GM10266 (cell line): ENCODE data around the gene FBXW4.

Experiments
- DNase-seq: peaks from one replicate; pipeline ENCODE4 v3.0.0; 2012; ENCODE audit errors: extremely low spot score
- TF ChIP-seq, protein P1 (sequence below): IDR thresholded peaks from 2 replicates; pipeline ENCODE4 v1.5.1; 2012; ENCODE audit warnings: mild to moderate bottlenecking, low read depth; ENCODE audit not compliant: control insufficient read depth, insufficient read depth; ENCODE audit errors: missing control alignments

Gene FBXW4

GRCh38 chr10:101571271-101571925 lies 123.6 kb downstream of the FBXW4 start:
- TF ChIP-seq, protein P1, sequence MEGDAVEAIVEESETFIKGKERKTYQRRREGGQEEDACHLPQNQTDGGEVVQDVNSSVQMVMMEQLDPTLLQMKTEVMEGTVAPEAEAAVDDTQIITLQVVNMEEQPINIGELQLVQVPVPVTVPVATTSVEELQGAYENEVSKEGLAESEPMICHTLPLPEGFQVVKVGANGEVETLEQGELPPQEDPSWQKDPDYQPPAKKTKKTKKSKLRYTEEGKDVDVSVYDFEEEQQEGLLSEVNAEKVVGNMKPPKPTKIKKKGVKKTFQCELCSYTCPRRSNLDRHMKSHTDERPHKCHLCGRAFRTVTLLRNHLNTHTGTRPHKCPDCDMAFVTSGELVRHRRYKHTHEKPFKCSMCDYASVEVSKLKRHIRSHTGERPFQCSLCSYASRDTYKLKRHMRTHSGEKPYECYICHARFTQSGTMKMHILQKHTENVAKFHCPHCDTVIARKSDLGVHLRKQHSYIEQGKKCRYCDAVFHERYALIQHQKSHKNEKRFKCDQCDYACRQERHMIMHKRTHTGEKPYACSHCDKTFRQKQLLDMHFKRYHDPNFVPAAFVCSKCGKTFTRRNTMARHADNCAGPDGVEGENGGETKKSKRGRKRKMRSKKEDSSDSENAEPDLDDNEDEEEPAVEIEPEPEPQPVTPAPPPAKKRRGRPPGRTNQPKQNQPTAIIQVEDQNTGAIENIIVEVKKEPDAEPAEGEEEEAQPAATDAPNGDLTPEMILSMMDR = no peak
- DNase-seq = no peak

DNA sequence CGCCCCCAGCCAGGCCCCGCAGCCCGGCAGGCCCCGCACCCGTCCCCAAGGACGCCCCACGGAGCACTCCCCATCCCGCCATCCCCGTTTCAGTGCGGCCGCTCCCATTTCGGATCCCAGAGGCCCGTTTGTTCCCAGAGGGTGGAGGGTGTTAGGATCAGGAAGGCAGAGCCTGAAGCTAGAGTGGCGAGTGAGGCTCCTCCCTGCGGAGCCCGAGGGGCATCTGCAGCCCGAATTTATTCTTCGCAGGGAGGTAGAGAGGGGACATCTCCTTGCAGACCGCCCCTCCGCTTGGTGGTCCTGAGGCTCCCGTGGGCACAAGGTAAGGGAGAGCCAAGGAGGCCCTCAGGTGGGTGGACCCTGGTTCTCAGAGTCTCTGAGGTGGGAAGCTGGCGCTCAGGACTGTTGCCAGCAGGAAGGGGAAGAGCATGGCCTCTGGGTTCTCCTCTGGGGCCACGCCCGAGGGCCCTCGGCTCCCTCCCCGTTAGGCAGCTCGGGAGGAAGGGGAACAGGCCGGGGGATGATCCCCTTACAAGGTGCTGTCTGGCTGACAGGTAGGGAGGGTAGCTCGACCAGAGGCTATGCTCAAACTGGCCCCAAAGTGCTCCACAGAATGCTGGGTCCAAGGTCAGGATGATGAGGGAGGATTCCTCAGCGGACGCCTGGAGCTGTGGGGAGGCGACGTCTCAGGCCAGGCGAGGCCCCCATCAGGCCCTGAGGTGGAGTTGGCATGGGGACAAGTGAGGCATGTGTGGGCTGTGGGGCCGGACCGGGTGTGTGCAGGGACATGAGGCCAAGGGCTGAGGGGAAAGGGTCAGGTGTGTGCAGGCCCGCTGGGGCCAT lies 124.3 kb downstream of the FBXW4 start:
- no peak for DNase-seq
- TF ChIP-seq, protein P1 = no peak

GRCh38 chr10:101569622-101570427 lies 125.1 kb downstream of the FBXW4 start:
- DNase-seq = peak; percentile 91
- TF ChIP-seq, protein P1 = peak; percentile 88

- no peak for DNase-seq
- TF ChIP-seq, protein P1 = no peak
These were observed 125.7 kb downstream of the FBXW4 start for GRCh38 chr10:101569323-101569621.

DNA sequence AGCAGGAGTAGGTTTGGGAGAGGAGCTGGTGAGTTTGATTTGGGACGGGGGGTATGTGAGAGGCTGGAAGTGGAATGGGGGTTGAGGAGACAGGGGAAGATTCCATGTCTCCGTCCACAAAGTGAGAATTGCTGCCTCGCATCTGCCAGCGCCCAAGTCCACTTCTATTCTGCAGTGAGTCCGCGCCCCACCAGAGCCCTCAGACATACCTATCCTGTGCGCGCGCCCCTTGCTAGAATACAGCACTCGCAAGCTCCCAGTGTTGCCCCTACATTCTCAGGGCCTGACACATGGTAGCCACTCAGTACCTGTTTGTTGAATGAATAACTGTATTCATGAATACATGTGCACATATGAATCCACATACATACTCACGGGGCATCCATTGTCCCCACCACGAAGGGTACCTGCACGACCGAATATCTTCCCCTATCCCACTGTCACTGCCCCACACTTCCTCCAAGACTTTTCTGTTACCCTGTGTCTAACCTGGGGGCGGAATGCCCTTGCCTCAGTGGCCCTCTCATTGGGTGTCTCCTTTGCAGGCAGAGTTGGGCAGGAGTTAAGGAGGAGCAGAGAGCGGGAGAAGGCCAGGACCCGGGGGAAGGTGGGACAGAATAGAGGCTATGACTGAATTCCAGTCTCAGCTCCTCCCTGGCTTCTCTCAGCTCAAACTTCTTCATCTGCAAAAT lies 126.8 kb downstream of the FBXW4 start:
- TF ChIP-seq, protein P1 = no peak
- no peak for DNase-seq

- TF ChIP-seq, protein P1 = no peak
- no peak for DNase-seq
These were observed 127.6 kb downstream of the FBXW4 start for GRCh38 chr10:101567165-101568006.
